Renal cortical epithelial cell (primary cell): ENCODE measurements around the gene SORBS1. TPM values are rescaled to one million over a fixed set of nuclear protein-coding genes. Genes with fewer than 3 reads are reported as not detected.

Experiments
- DNase-seq: peaks from one replicate; pipeline ENCODE4 v3.0.0-alpha.2; 2011; ENCODE audit warnings: low read depth
- total RNA-seq: library from RNA; depleted of rRNA; stranded (reverse); fragments of >200 nt; gene quantifications from 2 replicates; pipeline ENCODE4 v1.2.3, GENCODE V29; 2014

SORBS1 gene
- total RNA-seq, 1 donor from 2014 or later, result 9.8 TPM

GRCh38 chr10:95289921-95290421 is 271.2 kb downstream of the SORBS1 start:
- no peak for DNase-seq

- DNase-seq, result no peak
Measured at GRCh38 chr10:95289003-95289920, 271.9 kb downstream of the SORBS1 start.

DNA sequence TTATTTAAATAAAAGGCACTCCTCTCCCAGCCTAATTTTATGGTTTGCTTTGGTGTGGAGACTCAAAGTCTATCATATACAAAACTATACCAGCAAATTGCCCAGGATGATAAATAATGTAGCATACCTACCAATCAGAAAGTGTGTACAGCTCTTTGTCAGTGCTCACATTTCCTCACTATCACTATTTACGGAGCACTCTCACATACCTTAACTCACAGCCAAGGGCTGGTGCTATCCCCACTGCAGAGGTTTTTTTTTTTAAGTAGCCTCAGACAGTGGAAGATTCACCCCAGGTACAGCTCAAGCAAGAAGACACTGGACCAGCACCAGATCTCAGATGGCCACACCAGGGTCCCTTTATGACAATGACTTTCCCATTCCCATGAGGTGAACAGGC is 272.9 kb downstream of the SORBS1 start:
- DNase-seq, result no peak

DNA sequence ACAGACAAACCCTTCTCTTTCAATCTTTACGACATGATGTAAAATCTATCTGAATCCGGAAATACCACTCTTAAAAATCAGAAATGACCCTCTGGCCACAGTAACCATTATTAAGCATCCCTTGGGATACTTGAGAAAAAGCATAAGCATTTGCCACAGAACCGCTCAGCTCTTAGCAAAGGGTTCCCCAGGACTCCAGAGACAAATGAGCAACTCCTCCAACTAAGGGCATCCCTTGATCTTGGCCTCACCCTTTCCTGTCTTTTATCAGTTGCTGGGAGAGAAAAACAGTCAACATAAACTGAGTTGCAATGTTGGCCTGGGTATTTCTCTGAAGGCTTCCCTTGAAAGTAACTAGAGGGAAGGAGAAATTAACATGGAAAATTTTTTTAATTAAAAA is 273.9 kb downstream of the SORBS1 start:
- DNase-seq, result no peak

DNA sequence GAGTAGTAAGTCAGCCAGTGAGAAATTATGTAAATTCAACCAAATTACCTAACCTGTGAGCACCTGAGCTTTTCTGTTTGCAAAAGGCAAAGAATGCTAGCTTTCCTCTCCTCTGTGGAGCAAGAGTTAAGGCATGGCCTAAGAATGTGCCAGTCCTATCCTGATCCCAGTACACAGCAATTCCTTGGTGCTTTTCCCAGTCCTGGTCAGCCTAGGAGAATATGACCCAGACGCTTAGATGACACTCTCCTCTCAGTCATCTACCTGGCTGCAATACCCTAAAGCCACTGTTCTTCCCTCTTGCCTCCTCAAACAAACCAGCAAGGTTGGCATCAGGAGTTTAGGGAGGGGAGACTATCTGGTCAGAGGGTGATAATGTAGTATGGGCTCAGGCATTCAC is 274.5 kb downstream of the SORBS1 start:
- DNase-seq, result no peak

GRCh38 chr10:95285556-95285955 is 275.6 kb downstream of the SORBS1 start:
- no peak for DNase-seq

GRCh38 chr10:95284807-95285206 is 276.4 kb downstream of the SORBS1 start:
- DNase-seq, result no peak

DNA sequence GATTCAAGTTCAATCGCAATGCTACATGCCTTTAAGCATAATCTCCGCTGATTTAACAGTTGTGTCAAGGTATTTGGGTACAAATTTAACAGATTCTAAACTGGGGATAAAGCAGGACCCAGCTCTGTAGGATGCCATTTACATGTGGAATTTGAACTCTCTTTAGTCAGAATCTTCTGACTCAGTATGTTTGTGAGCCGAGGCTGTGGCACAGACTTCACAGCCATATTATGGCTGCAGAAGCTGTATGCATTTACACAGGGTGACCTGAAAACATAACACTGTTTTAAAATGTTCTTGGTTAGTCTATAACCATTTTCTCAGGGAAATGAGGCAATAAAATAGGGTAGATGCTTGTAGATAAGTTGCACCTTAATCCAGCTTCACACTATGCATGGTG is 279.1 kb downstream of the SORBS1 start:
- no peak for DNase-seq

- no peak for DNase-seq
Measured at GRCh38 chr10:95281206-95281605, 280.0 kb downstream of the SORBS1 start.

DNA sequence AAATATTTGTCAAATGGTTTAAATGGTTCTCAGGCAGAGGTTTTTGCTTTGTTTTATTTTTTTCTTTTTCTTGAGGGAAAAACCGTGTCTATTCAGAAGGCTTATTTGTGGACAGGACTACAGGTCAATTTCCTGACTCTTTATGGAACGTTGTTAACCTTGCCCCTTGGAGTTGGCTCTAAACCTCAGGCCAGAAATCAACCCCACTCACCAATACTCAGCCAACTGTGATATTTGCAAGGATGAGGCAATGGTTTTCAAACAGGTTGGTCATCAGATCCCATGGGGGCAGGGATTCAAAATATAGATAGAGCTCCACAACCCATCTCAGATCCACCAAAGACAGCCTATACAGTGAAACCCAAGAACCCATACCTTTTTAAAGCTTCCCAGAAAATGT is 280.5 kb downstream of the SORBS1 start:
- peak; percentile 77 for DNase-seq

GRCh38 chr10:95279042-95279820 is 281.9 kb downstream of the SORBS1 start:
- DNase-seq, result peak; percentile 53

DNA sequence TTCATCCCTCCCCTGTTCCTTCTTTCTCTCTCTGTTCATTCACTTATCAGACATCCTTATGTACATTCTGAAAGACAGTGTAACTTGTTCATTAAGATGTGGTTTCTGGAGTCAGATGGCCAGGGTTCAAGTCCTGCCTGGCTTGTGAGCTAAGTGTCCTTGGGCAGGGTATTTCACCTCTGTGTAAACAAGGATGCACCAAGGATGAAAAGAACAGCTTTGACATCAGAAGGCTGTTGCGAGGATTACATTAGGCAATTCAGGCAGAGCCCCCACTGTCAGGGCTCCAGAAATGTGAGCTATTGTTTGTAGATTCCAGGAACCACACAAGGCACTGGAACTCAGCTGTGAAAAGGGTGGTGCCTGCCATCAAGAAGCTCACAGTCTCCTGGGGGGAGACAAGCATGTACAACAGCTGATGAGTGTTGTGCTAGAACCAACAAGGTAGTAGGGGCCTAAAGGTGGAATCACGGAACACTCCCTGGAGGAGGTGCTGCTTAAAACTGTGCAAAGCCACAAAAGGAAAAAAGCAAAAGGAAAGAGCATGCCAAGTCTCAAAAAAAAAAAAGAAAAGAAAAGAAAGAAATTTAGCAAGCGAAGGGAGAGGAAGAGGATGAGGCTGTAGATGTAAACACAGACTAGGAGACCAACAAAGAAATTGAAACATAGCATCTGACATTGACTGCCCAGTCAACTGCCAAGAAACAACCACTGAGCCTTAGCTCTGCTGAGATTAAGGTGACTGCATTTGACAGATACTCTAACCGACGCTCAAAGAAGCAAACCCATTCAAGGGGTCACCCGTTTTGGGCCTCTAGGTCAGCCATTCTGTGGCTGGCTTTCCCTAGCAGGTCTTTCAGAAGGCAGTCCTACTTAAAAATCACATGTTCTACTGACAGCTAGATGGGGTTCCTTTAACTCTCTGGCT is 282.8 kb downstream of the SORBS1 start:
- peak; percentile 72 for DNase-seq

DNA sequence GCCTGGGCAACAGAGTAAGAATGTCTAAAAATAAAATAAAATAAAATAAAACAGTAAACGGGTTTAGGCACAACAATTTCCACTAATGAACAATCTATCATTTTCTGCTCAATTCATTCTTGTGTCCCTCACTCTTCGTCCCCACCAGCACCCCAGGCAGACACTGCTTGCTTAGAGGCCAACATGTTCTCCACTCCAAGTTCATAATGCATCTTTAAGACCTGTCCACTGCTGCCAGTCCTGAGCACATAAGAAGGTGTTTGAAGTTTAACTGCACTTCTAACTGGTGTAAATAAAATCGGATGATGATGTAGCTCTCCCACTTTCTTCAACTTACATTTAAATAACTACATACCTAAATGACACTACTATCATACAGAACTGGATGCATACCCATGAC is 283.6 kb downstream of the SORBS1 start:
- DNase-seq, result no peak

DNA sequence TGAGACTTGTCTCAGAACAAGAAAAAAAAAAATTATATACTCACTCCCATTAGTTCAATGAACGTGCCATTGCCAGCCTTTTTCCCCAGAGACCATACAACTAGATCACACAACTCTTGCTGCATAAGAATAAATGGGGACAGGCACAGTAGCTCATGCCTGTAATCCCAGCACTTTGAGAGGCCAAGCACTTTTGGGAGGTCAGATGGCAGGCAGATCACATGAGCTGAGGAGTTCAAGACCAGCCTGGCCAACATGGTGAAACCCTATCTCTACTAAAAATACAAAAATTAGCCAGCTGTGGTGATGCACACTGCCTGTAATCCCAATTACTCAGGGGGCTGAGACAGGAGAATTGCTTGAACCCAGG is 284.0 kb downstream of the SORBS1 start:
- DNase-seq, result no peak

- no peak for DNase-seq
Measured at GRCh38 chr10:95276367-95277200, 284.6 kb downstream of the SORBS1 start.

DNA sequence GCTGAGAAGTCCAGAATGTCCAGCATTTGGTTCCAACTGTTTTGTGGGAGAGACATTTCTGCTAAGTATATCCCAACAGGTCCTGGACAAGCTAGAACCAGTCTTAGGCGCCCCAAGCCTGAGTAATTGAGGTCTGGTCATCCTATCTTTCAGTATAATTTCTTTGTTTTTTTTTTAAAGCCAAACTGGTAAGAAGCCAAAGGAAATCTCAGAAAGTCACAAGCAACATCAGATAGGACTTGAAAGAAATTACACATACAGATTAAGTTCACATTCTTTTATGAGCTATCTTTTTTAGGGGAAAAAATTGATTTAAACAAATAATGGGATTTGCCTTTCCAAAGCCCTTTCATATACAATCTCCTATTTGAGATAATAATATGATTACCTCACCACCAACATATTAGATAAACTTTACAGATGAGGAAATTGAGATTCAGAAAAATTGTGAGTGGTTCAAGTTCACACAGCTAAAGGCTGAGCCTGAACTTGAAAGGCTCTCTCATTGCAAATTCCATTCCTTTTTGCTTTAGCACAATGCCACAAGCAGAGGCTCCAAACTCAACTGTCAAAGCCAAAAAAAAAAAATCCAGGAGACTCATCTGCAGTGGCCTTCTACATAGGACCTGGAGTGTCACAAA is 285.3 kb downstream of the SORBS1 start:
- DNase-seq, result no peak

- DNase-seq, result peak; percentile 75
Measured at GRCh38 chr10:95273393-95274312, 287.5 kb downstream of the SORBS1 start.

- no peak for DNase-seq
Measured at GRCh38 chr10:95268438-95268837, 292.7 kb downstream of the SORBS1 start.

DNA sequence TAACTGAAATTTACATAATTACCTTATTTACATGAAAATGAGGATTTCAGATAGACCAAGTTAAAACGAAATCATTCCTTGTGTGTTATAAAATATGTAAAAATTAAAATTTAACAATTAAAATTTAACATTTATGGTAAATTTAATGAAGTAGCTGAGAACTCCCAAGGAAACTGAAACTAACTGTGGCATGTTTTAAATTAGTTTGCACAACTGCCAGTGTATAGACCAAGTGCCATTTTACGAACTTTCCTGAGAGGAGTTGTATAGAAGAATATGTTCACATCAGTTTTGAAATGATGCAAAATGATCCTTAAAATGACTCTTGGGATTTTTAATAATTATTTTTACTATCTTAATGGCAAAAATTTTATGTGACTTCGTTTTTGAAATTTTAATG is 293.9 kb downstream of the SORBS1 start:
- DNase-seq, result no peak
